ENCODE data around the gene YIF1B. TPM values are rescaled to one million over a fixed set of nuclear protein-coding genes. Genes with fewer than 3 reads are reported as not detected.

The YIF1B gene
- total RNA-seq, 4 donors from 2014 or later = 10.8 to 26.5 (median 21.5) TPM

GRCh38 chr19:38267761-38268483, 47.8 kb downstream of the YIF1B start:
- Histone ChIP-seq H3K36me3 (no peaks in the 10 kb centered on the region), H3K27ac (replicated peaks in 1 of 4) (no peak overlapping the region), H3K4me3 (no peak overlapping the region), H3K9me3 (no peaks in the 10 kb centered on the region), H3K27me3 (peaks cover 0 to 24% (median 13%) of the 10 kb centered on the region in 4 donors), H3K4me1 (peaks cover 13 to 16% (median 14%) of the 10 kb centered on the region in 4 donors)
- no peak for DNase-seq (ENCODE audit: extremely low spot score)
- WGBS = 74% methylated on average over 12 of the region's 12 CpGs
- no peak for TF ChIP-seq EP300 (IDR thresholded peaks at IDR 0.05)
- no peak for TF ChIP-seq POLR2AphosphoS5 (IDR thresholded peaks at IDR 0.05)
- TF ChIP-seq POLR2A (IDR thresholded peaks at IDR 0.05; ENCODE audit: low read depth) = no peak
- TF ChIP-seq CTCF (IDR thresholded peaks at IDR 0.05) = no peak
- intact Hi-C loops (cut with DNase I) = no loop called here

- Histone ChIP-seq H3K4me1 (peaks cover 13 to 16% (median 14%) of the 10 kb centered on the region in 4 donors), H3K36me3 (no peaks in the 10 kb centered on the region), H3K27me3 (peaks cover 0 to 26% (median 13%) of the 10 kb centered on the region in 4 donors), H3K9me3 (no peaks in the 10 kb centered on the region), H3K4me3 (no peak overlapping the region), H3K27ac (replicated peaks in 1 of 4) (no peak overlapping the region)
- no peak for DNase-seq (ENCODE audit: extremely low spot score)
- TF ChIP-seq POLR2AphosphoS5 (IDR thresholded peaks at IDR 0.05) = no peak
- 85% methylated on average over 12 of the region's 12 CpGs for WGBS
- intact Hi-C loops (cut with DNase I) = no loop called here
Measured at GRCh38 chr19:38266981-38267597, 48.7 kb downstream of the YIF1B start.

DNA sequence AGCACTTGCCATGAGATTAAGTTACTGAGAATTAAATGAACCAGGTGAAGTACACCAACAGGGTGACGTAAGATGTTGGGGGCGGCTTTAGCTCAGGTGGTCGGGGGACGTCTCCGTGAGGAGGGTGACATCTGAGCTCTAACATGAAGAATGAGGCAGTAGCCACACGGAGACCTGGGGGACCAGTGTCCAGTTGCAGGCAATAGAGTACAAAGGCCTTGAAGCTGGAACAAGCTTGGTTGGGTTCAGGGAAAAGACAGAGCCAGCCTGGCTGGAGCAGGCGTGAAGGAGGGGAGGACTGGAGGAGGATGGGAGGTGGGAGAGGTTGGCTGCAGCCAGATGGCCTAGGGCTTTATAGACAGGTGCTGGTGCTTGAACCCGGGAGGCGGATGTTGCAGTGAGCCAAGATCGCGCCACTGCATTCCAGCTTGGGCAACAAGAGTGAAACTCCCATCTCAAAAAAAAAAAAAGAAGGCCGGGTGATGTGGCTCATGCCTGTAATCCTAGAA, 49.8 kb downstream of the YIF1B start:
- intact Hi-C loops (cut with DNase I) = no loop called here
- Histone ChIP-seq H3K4me3 (peak overlapping the region in 1 of 4 donors; percentile 65), H3K4me1 (peaks cover 13 to 16% (median 14%) of the 10 kb centered on the region in 4 donors), H3K27me3 (peaks cover 0 to 26% (median 13%) of the 10 kb centered on the region in 4 donors), H3K27ac (replicated peaks in 1 of 4) (no peak overlapping the region), H3K9me3 (no peaks in the 10 kb centered on the region), H3K36me3 (no peaks in the 10 kb centered on the region)
- 94% methylated on average over 12 of the region's 12 CpGs for WGBS
- DNase-seq (ENCODE audit: extremely low spot score) = no peak
- TF ChIP-seq EP300 (IDR thresholded peaks at IDR 0.05) (no peak), POLR2AphosphoS5 (IDR thresholded peaks at IDR 0.05) (no peak), POLR2A (IDR thresholded peaks at IDR 0.05; ENCODE audit: low read depth) (no peak), CTCF (IDR thresholded peaks at IDR 0.05) (no peak)

- no peaks in the 10 kb centered on the region for H3K9me3 ChIP-seq
- H3K4me1 ChIP-seq = peaks cover 13 to 16% (median 14%) of the 10 kb centered on the region in 4 donors
- 65% methylated on average over 14 of the region's 14 CpGs for WGBS
- peak overlapping the region; percentile 54 to 65 (median 56) for H3K4me3 ChIP-seq
- no peak for DNase-seq (ENCODE audit: extremely low spot score)
- H3K27me3 ChIP-seq = peaks cover 0 to 26% (median 13%) of the 10 kb centered on the region in 4 donors
- no peaks in the 10 kb centered on the region for H3K36me3 ChIP-seq
- H3K27ac ChIP-seq (replicated peaks in 1 of 4) = peak overlapping the region in 2 of 4 donors; percentile 53 to 60
- intact Hi-C loops (cut with DNase I) = no loop called here
- TF ChIP-seq CTCF (IDR thresholded peaks at IDR 0.05) = no peak
- TF ChIP-seq POLR2AphosphoS5 (IDR thresholded peaks at IDR 0.05) = no peak
- no peak for TF ChIP-seq POLR2A (IDR thresholded peaks at IDR 0.05; ENCODE audit: low read depth)
- TF ChIP-seq EP300 (IDR thresholded peaks at IDR 0.05) = no peak
Measured at GRCh38 chr19:38265213-38265861, 50.4 kb downstream of the YIF1B start.
